ACHN (cell line): ENCODE results near the gene WNT7B.
"Not testable (repeated sequence)": the region's sequence is repeated elsewhere in the genome, so short reads cannot be mapped to it uniquely, and the experiment has no call there.

ENCODE experiments used
- DNase-seq: peaks from one replicate; pipeline ENCODE4 v3.0.0-alpha.2; 2015
- in situ Hi-C: cut with HindIII; loops from 2 replicates; pipeline ENCODE4 v1.10.0; 2017; ENCODE audit warnings: low sequenced_read_pairs, low pct_ligation_motif_present, low pct_unique_long_range_greater_than_20kb

The WNT7B gene

DNA sequence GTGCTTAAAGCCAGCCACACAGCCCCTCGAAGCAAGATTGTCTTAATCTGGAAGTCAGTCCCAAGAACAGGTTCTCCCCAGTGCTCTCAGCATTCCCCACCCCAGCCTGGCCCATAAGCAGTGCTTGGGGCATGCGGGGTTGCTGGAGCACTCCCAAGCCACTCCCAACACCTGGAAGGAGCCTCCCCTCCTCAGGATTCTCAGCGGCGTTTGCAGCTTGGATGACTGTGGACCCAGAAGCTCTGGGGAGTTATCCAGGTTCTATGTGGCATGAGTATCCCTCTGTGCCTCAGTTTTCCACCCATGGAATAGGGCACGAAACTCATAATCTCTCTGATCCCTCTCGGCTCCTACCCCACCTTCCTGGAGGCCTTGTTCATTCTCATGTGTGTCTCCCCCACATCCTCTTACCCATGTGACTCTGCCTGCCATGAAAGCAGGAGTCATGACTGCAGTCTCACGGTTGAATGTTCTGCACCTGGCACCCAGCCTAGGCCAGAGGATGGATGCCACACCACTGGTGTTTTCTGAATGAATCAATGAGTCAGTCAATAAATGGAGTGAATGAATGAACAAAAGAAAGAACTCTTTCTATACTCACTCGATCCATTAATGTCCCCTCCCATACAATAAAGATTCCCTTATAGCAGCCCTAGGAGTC lies 33.4 kb upstream of the WNT7B start:
- DNase-seq: peak; percentile 42
- in situ Hi-C loops: loop anchor here (25.0 kb wide), 1 partner anchor 302 kb away; no protein-coding TSS in a partner anchor

DNA sequence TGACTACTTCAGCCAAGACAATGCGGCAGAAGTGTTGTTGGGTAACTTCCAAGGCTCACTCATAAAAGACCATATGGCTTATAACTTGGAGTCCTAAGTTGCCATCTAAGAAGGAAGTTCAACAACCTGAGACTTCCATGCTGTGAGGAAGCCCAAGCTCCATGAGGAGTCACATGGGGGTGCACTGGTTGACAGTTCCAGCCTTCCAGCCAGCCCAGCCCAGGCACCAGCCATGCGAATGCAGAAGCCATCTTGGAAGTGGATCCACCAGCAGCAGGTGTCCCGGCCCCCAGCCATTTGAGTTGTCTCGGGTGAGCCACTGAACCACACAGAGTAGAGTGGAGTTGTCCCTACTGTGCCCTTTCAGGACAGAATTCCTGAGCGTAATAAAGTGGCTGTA lies 32.8 kb upstream of the WNT7B start:
- DNase-seq: no peak
- in situ Hi-C loops: loop anchor here (25.0 kb wide), 1 partner anchor 303 kb away; no protein-coding TSS in a partner anchor

GRCh38 chr22:46008836-46009596 lies 32.1 kb upstream of the WNT7B start:
- in situ Hi-C loops: loop anchor here (25.0 kb wide), 1 partner anchor 303 kb away; no protein-coding TSS in a partner anchor
- DNase-seq: no peak

GRCh38 chr22:46008291-46008690 lies 31.3 kb upstream of the WNT7B start:
- in situ Hi-C loops: loop anchor here (25.0 kb wide), 1 partner anchor 304 kb away; no protein-coding TSS in a partner anchor

GRCh38 chr22:46007848-46008261 lies 30.9 kb upstream of the WNT7B start:
- in situ Hi-C loops: loop anchor here (25.0 kb wide), 1 partner anchor 304 kb away; no protein-coding TSS in a partner anchor
- peak; percentile 65 for DNase-seq

More at GRCh38 chr22:46008291-46008690, 31.3 kb upstream of the WNT7B start:
- no peak for DNase-seq

- in situ Hi-C loops: loop anchor here (25.0 kb wide), 1 partner anchor 305 kb away; no protein-coding TSS in a partner anchor
- peak; percentile 84 for DNase-seq
These were observed 30.3 kb upstream of the WNT7B start for GRCh38 chr22:46007003-46007847.

DNA sequence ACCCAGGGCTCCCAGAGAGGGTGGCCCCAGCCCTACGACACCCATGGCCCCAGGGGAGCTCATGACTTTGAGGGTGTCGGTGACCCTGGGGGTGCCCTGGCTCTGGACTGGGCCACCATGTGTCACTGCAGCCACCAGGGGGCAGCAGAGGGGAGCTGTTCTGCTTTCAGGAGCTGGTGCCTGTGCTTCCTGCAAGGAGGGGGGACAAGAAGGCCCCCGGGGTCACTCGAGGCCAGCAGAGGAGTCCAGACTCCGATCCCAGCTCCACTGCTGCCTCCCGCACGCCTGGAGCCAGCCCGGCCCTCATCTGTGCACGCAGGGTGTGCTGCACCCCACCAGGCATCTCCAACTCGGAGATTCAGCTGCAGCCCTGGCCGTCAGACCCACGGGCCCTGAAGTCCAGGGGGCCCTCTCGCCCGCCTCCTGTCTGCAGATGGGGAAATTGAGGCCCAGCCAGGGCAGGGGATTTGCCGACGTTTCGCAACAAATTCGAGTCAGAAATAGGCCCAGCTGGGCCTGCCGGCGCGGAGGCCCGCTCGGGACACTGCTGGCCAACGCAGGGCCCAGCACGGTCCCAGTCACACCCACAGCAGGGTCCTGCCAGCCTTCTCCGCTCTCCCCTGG lies 29.5 kb upstream of the WNT7B start:
- DNase-seq: peak; percentile 83
- in situ Hi-C loops: loop anchor here (25.0 kb wide), 1 partner anchor 306 kb away; no protein-coding TSS in a partner anchor

DNA sequence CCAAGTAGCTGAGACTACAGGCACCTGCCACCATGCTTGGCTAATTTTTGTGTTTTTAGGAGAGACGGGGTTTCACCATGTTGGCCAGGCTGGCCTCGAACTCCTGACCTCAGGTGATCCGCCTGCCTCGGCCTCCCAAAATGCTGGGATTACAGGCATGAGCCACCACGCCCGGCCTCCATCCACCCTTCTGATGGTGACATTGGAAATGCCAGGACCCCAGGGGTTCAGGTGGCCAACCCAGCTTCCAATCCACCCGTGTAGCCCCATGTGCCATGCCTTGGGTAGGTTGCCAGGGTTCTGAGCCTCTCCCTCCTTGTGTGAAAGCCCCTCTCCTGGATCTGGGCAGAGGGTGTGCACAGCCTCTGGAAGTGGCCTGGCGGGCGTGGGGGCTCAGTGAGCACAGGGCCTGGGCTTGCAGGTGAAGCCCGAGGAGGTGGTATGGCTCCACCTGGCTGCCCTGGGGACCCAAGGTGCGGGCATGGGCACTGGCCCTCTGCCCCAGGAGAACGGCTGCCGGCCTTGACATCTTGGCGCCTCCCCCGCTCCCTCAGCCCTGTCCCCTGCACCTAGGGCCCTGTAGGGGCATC lies 28.2 kb upstream of the WNT7B start:
- in situ Hi-C loops: loop anchor here (25.0 kb wide), 1 partner anchor 307 kb away; no protein-coding TSS in a partner anchor
- not testable (repeated sequence) for DNase-seq

DNA sequence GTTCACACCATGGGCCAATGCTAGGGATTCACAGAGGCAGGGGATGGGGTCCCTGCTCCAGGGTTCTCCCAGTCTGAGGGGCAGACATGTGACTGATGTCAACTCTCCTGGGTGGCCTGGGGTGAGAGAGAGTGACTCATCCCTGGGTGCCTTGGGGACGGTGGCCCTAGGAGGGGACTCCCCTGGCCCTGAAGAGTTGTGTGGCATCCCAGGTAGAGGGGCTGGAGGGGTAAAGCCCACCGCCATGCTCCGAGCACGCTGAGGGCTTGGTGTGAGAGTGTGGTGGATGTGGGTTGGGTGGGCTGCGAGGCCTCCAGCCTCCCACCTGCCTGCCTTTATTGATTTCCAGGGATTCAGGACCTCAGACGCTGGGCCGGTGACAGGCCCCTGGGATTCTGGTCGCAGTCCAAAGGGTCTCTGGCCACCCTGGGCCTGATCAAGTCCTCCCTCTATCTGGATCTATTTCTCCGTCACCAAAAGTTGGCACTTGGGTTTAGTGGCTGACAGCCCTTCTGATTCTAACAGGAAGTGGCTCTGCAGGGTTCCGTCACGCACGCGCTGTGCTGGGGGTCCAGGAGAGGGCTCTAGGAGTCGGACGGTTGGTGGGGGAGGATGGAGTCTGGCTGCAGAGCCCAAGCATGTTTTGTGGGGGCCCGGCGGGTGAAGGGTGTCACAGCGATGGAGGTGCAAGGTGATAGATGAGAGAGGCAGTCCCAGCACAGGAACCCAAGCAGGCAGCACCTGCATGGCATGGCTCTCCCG lies 27.3 kb upstream of the WNT7B start:
- DNase-seq: no peak
- in situ Hi-C loops: loop anchor here (25.0 kb wide), 1 partner anchor 308 kb away; no protein-coding TSS in a partner anchor

DNA sequence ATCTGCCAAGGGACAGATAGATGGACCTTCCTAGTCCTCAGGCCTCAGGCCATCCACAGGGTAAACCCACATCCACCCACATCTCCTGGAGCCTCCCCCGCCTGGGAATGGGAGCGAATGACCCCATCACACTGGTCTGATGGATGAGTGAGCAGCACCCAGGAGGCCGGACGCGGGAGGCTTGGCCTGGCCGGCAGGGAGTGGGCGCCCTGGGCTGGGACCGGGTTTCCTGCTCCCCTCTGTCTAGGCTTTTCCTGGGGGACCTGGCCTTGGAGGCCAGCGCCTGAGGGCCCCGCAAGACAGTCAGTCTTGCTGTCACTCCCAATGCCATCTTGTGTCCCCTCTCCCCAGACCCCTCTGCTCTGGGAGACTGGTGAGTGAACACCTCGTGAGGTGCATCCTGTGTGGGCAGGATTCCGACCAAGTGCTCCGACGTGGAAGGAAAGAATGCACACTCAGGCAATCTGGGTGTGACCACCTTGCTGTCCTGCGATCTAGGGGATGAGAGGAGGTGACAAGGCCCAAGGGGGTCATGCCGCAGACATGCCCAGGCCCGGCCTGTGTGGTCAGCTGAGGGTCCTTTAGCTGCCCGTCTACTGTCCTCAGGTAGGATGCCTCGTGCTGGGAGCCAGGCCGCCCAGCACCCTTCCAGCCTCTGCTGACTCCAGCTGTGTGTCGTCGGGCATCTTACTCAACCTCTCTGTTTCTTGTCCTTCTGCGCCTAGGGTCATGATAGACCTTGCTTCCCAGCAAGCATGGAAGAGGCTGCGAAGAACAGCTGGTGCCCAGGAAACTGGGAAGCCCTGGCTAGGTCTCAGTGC lies 26.5 kb upstream of the WNT7B start:
- DNase-seq: no peak
- in situ Hi-C loops: loop anchor here (25.0 kb wide), 1 partner anchor 309 kb away; no protein-coding TSS in a partner anchor

GRCh38 chr22:46002757-46003270 lies 25.9 kb upstream of the WNT7B start:
- no peak for DNase-seq
- in situ Hi-C loops: loop anchor here (25.0 kb wide), 1 partner anchor 309 kb away; no protein-coding TSS in a partner anchor

- DNase-seq: no peak
- in situ Hi-C loops: loop anchor here (25.0 kb wide), 1 partner anchor 311 kb away; no protein-coding TSS in a partner anchor
These were observed 24.6 kb upstream of the WNT7B start for GRCh38 chr22:46001426-46002106.

GRCh38 chr22:46001046-46001425 lies 24.1 kb upstream of the WNT7B start:
- DNase-seq: no peak
- in situ Hi-C loops: loop anchor here (25.0 kb wide), 1 partner anchor 311 kb away; no protein-coding TSS in a partner anchor

GRCh38 chr22:46000081-46001027 lies 23.4 kb upstream of the WNT7B start:
- in situ Hi-C loops: loop anchor here (25.0 kb wide), 1 partner anchor 312 kb away; no protein-coding TSS in a partner anchor
- no peak for DNase-seq
